ACC112 (cell line): ENCODE results near the gene PRKG2.

Source experiments
- H2AFZ ChIP-seq: fragments of 200-600 bp; sonication (generic); one replicate; pipeline ENCODE4 v1.6.0; 2017; ENCODE audit warnings: antibody characterized with exemption, low read length; ENCODE audit not compliant: unreplicated experiment
- H3K27ac ChIP-seq: fragments of 200-600 bp; sonication (generic); 2 replicates; pipeline ENCODE4 v1.5.1; 2014; ENCODE audit warnings: low read depth, mild to moderate bottlenecking, antibody characterized with exemption, low read length, moderate library complexity
- H3K27me3 ChIP-seq: fragments of 200-600 bp; sonication (generic); 2 replicates; pipeline ENCODE4 v1.6.1; 2014; ENCODE audit warnings: mild to moderate bottlenecking, antibody characterized with exemption, low read length, moderate library complexity, mixed read lengths; ENCODE audit not compliant: insufficient read depth
- H3K36me3 ChIP-seq: fragments of 200-600 bp; sonication (generic); 2 replicates; pipeline ENCODE4 v1.6.1; 2016; ENCODE audit warnings: mild to moderate bottlenecking, antibody characterized with exemption, low read length, moderate library complexity, mixed read lengths; ENCODE audit not compliant: insufficient read depth
- H3K4me1 ChIP-seq: fragments of 200-600 bp; sonication (generic); one replicate; pipeline ENCODE4 v1.6.1; 2016; ENCODE audit warnings: low read length, mixed read lengths; ENCODE audit not compliant: insufficient read depth, unreplicated experiment, control insufficient read depth
- H3K4me3 ChIP-seq: fragments of 200-600 bp; sonication (generic); 2 replicates; pipeline ENCODE4 v1.5.1; 2014; ENCODE audit warnings: mild to moderate bottlenecking, low read depth, low read length
- H3K79me2 ChIP-seq: fragments of 200-600 bp; sonication (generic); one replicate; pipeline ENCODE4 v1.6.0; 2016; ENCODE audit warnings: low read length; ENCODE audit not compliant: control insufficient read depth, unreplicated experiment, insufficient read depth

PRKG2 gene

DNA sequence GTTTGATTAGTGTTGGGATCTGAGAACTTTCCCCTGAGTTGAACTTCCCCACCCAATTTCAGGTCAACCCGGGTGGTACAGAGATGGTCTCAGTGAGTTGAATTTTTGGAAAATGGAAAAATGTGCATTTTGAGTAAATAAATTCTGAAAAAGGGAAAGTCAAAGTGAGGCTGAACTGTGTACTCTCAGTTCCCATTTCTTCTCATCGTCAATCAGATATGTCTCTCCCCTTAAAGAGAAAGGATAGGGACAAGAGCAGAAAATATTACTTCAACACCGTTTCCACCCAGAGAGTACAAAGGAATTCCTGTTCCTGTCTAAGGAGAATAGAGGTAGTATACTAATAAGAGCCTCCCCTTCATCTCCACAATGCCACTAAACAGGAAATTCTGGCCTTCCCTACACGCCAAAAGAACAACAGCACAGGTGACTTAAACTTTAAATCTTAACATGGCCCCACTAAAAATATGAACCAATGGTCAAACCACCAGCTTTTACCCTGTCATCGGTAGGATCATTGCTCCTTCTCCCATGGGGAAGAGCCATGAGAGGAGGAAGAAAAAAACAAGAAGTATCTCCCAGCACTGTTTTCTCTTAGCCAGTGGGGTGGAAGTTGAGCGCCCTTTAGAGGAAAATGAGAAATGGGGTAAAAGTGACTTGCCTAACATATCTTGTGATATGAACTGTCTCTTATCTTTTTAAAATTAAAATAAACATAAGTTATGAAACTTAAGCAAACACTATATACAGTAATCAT lies 154.3 kb downstream of the PRKG2 start:
- Histone ChIP-seq H3K79me2 (no peaks in the 10 kb centered on the region), H3K36me3 (no peaks in the 10 kb centered on the region), H3K4me1 (no peaks in the 10 kb centered on the region), H3K4me3 (no peak overlapping the region), H3K27me3 (no peaks in the 10 kb centered on the region), H3K27ac (no peak overlapping the region), H2AFZ (no peak overlapping the region)

DNA sequence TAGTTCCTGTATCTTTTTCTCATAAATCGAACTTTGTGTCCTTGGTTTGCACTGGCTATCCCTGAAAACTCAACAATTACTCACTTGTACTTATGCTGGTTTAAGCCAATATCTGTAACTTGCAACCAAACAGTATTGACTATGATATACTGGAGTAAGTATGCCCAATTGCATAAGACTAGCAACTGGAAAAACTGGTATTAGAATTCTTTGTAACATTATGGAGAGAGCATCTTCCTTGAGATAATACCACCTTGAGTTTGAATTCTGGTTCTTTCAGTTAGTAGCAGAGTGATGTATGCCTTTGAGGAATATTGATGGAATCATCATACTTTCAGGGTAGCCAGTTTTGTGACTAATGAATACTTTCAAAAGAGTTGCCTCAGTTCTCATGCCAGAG lies 156.4 kb downstream of the PRKG2 start:
- no peak overlapping the region for H3K27ac ChIP-seq
- H3K4me3 ChIP-seq: no peak overlapping the region
- H3K36me3 ChIP-seq: no peaks in the 10 kb centered on the region
- H3K79me2 ChIP-seq: no peaks in the 10 kb centered on the region
- no peak overlapping the region for H2AFZ ChIP-seq
- no peaks in the 10 kb centered on the region for H3K4me1 ChIP-seq
- no peaks in the 10 kb centered on the region for H3K27me3 ChIP-seq

DNA sequence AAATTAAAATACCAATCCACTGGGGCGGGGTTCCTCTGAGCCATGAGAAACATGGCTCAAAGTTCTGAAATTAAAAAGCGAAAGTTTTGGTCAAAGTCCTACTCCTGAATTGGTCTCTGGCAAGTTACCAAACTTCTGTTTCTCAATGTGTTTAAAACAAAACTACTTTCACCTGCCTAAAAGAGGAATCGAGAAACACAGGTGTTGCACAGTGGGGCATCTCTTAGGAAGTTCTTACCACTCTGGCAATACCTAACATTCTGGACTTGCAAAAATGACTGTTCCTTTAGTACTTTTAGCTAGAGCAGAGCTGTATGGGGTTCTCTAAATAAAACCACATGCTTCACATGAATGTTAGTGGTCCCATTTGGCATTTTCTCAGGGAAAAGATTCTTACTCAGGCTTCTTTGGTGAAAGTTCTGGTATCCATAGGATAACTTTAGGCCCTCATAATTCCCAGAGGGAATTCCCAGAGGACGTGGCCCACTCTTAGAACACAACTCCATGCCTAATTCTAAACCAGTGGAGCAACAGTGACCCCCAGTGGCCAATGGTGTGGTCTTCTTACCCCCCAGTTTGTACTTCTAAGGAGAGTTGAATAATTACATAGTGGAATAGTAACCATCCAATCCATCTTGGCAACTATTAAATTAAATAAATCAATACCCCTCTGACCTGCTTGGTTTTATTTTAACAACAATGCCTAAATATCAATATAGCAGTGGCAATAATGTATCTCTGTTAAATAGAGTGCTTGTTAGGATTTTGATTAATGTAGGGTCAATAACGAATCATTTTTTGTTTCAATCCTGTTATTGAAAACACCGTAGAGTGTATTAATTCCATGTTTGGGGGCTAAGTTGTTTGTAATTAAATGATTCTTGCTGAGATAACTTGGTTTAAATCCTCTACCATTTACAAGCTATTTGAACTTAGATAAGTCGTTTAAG lies 162.6 kb downstream of the PRKG2 start:
- Histone ChIP-seq H3K79me2 (no peaks in the 10 kb centered on the region), H3K36me3 (no peaks in the 10 kb centered on the region), H3K27ac (no peak overlapping the region), H3K4me3 (no peak overlapping the region), H2AFZ (no peak overlapping the region), H3K27me3 (no peaks in the 10 kb centered on the region), H3K4me1 (no peaks in the 10 kb centered on the region)

DNA sequence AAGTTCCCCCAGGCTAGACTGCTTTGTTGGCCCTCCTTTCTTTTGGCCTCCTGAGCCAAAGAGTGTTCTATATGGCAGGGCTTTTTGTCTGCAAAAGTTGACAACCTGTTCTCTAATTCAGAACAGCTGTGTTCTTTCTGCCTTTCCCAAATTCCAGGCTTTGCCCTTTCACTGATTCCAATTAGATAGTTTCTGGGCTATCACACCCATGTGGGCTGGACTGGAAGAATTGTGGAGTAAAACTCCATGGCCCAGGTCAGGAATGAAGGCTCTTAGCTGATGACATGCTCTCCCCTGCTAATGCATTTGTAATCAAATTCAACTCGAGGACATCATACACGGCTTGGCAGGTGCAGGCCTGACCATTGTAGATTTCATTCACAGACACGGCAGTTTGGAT lies 165.1 kb downstream of the PRKG2 start:
- H3K4me1 ChIP-seq: no peaks in the 10 kb centered on the region
- H2AFZ ChIP-seq: no peak overlapping the region
- no peaks in the 10 kb centered on the region for H3K36me3 ChIP-seq
- no peak overlapping the region for H3K4me3 ChIP-seq
- H3K27me3 ChIP-seq: peaks cover 20% of the 10 kb centered on the region
- H3K27ac ChIP-seq: no peak overlapping the region
- H3K79me2 ChIP-seq: no peaks in the 10 kb centered on the region

DNA sequence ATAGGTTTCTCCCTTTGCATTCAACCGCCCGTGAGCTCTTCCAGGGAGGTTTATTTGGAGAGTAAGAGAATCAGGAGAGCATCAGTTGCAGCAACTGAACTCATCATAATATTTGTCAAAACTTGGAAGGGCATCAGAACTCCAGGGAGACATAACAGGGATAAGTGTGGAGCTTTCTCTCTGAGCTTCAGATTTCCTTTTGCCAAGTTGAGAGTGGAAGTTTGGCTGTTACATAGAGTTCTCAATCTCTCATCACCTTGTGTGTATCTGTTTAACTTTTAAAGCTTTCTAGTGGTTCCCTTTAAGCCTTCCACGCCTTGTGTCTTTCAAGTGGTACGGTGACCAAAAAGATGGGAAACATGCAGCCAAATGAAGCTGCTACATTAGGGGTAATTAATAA lies 165.7 kb downstream of the PRKG2 start:
- no peak overlapping the region for H3K4me3 ChIP-seq
- no peak overlapping the region for H3K27ac ChIP-seq
- no peaks in the 10 kb centered on the region for H3K79me2 ChIP-seq
- H3K4me1 ChIP-seq: no peaks in the 10 kb centered on the region
- peaks cover 26% of the 10 kb centered on the region for H3K27me3 ChIP-seq
- H3K36me3 ChIP-seq: no peaks in the 10 kb centered on the region
- no peak overlapping the region for H2AFZ ChIP-seq

DNA sequence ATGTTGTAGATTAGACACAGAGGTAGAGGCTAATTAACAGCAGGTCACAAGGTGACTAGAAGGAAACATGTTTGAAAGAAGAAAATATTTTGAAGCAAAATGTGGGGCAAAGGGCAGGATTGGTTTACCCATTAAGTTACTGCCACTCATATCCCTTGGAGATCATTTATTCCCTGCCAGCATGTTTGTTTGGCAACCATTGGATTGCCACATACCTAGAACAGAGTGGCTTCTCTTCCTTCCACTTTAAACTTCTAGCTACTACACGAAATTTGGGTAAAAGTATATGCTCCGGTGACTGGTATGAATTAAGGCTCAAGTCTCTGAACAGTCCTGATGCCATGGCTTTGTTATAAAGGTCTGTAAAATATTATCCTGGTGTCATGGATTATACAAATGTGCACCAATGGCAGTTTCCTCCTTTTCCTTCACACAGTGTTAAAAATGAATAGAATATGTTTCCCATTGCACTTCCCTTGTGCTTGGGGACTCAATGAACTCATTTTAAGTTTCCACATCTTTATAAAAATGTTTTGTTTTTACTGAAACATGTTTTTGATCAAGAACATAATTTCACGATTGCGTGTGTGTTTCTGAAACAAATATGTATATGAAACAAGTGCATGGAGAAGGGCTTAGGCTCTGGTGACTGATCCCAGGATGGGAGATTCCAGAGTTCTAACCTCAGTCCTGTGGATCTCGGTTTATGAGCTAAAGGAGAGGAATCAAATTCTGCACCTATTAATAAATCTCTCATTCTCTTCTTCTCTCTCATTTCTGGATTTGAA lies 172.2 kb downstream of the PRKG2 start:
- peaks cover 14% of the 10 kb centered on the region for H3K4me1 ChIP-seq
- H3K79me2 ChIP-seq: no peaks in the 10 kb centered on the region
- H3K27me3 ChIP-seq: peaks cover 43% of the 10 kb centered on the region
- H3K4me3 ChIP-seq: no peak overlapping the region
- H3K36me3 ChIP-seq: no peaks in the 10 kb centered on the region
- no peak overlapping the region for H3K27ac ChIP-seq
- no peak overlapping the region for H2AFZ ChIP-seq

DNA sequence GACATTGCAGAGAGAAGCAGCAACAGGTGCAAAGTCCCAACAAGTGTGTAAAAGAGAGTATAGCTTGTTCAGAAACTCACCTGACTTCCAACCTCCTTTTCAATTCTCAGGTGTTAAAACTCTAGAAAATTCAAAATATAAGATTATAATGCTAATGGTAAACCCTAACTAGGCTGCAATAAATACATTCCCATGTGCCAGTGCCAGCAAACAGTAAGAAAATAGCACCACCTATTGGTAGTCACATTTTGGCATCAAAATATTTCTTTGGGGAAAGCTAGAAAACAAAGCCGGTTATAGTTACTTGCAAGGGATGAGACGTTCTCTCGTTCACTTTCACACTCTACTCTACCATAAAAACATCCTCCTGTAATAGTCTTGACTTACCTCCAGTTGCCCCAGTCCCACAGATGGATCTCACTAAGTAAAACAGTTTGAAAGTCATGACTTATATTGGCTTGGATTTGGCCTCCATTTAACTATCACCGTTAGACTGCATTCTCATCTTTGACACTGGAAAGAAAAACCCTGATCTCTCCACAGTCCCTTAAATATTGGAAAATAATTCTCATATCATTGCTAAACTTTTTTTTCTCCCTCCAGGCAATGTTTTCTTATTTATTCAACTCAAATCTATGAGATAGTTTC lies 174.9 kb downstream of the PRKG2 start:
- peaks cover 14% of the 10 kb centered on the region for H3K4me1 ChIP-seq
- no peaks in the 10 kb centered on the region for H3K79me2 ChIP-seq
- H3K4me3 ChIP-seq: no peak overlapping the region
- H3K27me3 ChIP-seq: peaks cover 25% of the 10 kb centered on the region
- H3K36me3 ChIP-seq: no peaks in the 10 kb centered on the region
- H2AFZ ChIP-seq: peak overlapping the region; percentile 70
- no peak overlapping the region for H3K27ac ChIP-seq

DNA sequence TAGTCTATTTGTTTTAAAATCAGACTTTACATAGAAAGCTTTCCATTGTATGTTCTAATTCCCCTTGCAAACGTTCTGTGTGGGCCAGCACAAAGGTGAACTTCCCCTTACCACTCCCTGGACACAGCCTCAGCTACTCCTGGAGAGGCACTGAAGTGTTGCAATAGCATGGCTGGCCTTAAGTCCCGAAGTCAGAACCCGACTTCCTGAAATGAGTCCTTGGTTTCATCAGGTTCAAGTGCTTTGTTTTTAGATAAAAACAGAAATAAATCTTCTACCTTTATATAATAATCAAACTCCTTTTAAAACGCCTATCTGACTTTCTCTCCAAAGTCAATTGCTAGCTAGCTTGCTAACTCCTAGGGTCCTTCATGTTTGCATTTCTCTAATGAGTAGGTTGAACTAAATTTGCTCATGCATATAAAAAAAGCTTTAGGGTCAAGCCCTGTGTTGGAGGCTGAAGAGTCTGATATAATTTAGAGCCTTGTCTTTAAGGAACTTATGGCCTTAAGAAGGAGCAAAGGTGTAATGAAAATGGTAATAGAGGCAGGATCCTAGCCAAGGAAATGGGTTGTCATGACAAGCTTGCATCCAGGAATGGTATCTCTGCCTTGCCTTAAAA lies 175.6 kb downstream of the PRKG2 start:
- peaks cover 14% of the 10 kb centered on the region for H3K4me1 ChIP-seq

DNA sequence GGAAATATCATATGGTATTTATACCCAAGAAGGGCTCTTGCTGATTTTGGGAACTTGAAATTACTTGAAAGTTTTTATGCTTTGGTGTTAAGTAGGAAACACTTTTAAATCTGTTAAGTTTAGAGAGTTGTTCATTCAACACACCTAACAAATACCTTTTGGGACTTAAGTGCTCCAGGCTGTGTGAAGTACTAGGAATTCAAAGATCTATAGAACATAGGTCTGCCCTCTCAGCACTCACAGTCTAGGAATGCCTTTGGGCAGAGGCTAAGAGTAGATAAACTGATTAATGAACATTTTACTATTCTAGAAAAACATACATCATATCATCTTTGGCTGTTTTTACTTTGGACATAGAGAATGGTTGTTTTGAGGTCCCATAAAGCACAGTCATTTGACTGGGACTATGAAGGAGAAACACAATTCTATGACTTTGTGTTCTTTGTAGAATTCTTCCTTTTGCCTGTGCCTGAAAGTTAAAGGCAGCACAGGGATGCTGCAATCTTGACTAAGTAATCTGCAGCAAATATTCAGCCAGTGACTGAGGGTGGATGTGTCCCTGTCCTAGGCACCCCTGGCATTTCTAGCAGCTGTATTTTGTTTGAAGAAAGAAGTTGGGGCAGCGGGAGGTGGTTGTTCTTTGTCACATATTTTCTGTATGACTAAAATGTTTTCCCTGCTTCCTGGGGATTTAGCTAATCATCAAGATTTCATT lies 176.2 kb downstream of the PRKG2 start:
- Histone ChIP-seq H3K4me1 (peaks cover 14% of the 10 kb centered on the region), H3K36me3 (no peaks in the 10 kb centered on the region), H2AFZ (no peak overlapping the region), H3K27ac (no peak overlapping the region), H3K4me3 (no peak overlapping the region), H3K79me2 (no peaks in the 10 kb centered on the region), H3K27me3 (peaks cover 24% of the 10 kb centered on the region)

More for the DNA sequence above, 175.6 kb downstream of the PRKG2 start:
- Histone ChIP-seq H3K36me3 (no peaks in the 10 kb centered on the region), H2AFZ (no peak overlapping the region), H3K27ac (no peak overlapping the region), H3K4me3 (no peak overlapping the region), H3K79me2 (no peaks in the 10 kb centered on the region), H3K27me3 (peaks cover 23% of the 10 kb centered on the region)
